Fibroblast of lung (primary cell): ENCODE measurements around the gene C16orf89. TPM values are rescaled to one million over a fixed set of nuclear protein-coding genes. Genes with fewer than 3 reads are reported as not detected.
"Not testable (repeated sequence)": the region's sequence is repeated elsewhere in the genome, so short reads cannot be mapped to it uniquely, and the experiment has no call there.

ENCODE experiments used
- DNase-seq, 2 donors: peaks; one replicate each; pipeline versions ENCODE4 v3.0.0 to v3.0.0-alpha.2; 2010; ENCODE audit warnings: low read depth in 2 of 2
- H2AFZ ChIP-seq: 2 replicates; pipeline ENCODE4 v1.5.1; 2012; ENCODE audit warnings: low read length, control low read depth, inconsistent platforms
- H3K27ac ChIP-seq: 2 replicates; pipeline ENCODE4 v1.5.1; 2011; ENCODE audit warnings: low read length, control low read depth; ENCODE audit not compliant: insufficient read depth
- H3K27me3 ChIP-seq: 2 replicates; pipeline ENCODE4 v1.5.1; 2011; ENCODE audit warnings: mild to moderate bottlenecking, low read length; ENCODE audit not compliant: control insufficient read depth, insufficient read depth
- H3K36me3 ChIP-seq: 2 replicates; pipeline ENCODE4 v1.5.1; 2011; ENCODE audit warnings: low read length; ENCODE audit not compliant: control insufficient read depth, insufficient read depth
- H3K4me1 ChIP-seq: 2 replicates; pipeline ENCODE4 v1.5.1; 2011; ENCODE audit warnings: low read length; ENCODE audit not compliant: control insufficient read depth, insufficient read depth; ENCODE audit errors: extremely low read depth
- H3K4me2 ChIP-seq: 2 replicates; pipeline ENCODE4 v1.5.1; 2011; ENCODE audit warnings: low read length, control low read depth; ENCODE audit not compliant: insufficient read depth; ENCODE audit errors: extremely low read depth
- H3K4me3 ChIP-seq, 4 experiments: fragments of 200-600 bp in 1 of 4; sonication (generic) in 1 of 4; replicated peaks in 1 of 4; 2 replicates each; pipeline ENCODE4 v1.5.1; 2011 to 2016; ENCODE audit warnings: low read length in 4 of 4, low read depth in 3 of 4, mild to moderate bottlenecking in 3 of 4, control low read depth in 2 of 4, inconsistent platforms in 1 of 4, mixed read lengths in 1 of 4; ENCODE audit not compliant: insufficient read depth in 1 of 4; ENCODE audit errors: control extremely low read depth in 1 of 4
- H3K79me2 ChIP-seq: 2 replicates; pipeline ENCODE4 v1.5.1; 2012; ENCODE audit warnings: mild to moderate bottlenecking, low read length, inconsistent platforms; ENCODE audit not compliant: control insufficient read depth, insufficient read depth
- H3K9ac ChIP-seq: 2 replicates; pipeline ENCODE4 v1.5.1; 2011; ENCODE audit warnings: mild to moderate bottlenecking, low read length, control low read depth; ENCODE audit not compliant: insufficient read depth
- H3K9me3 ChIP-seq: 2 replicates; pipeline ENCODE4 v1.5.1; 2012; ENCODE audit warnings: low read depth, low read length; ENCODE audit not compliant: control insufficient read depth, insufficient read depth
- H4K20me1 ChIP-seq: 2 replicates; pipeline ENCODE4 v1.5.1; 2011; ENCODE audit warnings: low read length; ENCODE audit not compliant: control insufficient read depth, insufficient read depth; ENCODE audit errors: extremely low read depth
- polyA plus RNA-seq, 2 donors: library from polyadenylated mRNA; depleted of rRNA in 1 of 2; stranded (reverse) in 1 of 2; unstranded in 1 of 2; fragments of >200 nt; gene quantifications; 2 replicates each; pipeline ENCODE4 v1.2.1, GENCODE V29; 2011 to 2012; ENCODE audit warnings: missing spikeins in 1 of 2
- total RNA-seq: library from RNA; depleted of rRNA; stranded (reverse); fragments of >200 nt; gene quantifications from 2 replicates; pipeline ENCODE4 v1.2.1, GENCODE V29; 2014

The C16orf89 gene
- total and polyA plus RNA-seq, 2 donors (not counting 1 experiment from before 2014, with no cell fraction given), result 0.53 to 5.9 TPM

DNA sequence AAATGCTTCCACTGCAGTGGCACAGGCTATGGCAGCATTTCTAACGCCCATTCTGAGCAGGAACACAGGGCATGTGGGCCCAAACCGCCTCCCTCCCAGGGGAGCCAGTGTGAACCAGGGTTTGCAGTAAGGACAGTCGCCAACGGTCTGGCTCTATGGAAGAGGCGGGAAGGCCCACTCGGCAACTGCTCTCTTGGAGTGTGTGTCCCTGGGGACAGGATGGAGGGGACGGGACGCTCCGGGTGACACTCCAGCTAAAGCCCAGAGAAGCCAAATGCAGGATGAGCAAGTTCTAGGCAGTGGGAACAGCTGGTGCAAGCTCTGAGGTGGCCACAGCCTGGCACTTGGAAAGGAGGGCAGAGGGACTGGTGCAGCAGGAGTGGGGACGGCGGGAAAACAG, 28.0 kb upstream of the C16orf89 start:
- not testable (repeated sequence) for H3K9ac ChIP-seq, H3K79me2 ChIP-seq, H2AFZ ChIP-seq, H3K4me3 ChIP-seq, H3K4me1 ChIP-seq, H3K9me3 ChIP-seq, DNase-seq, H4K20me1 ChIP-seq, H3K27me3 ChIP-seq, H3K4me2 ChIP-seq, H3K36me3 ChIP-seq, H3K27ac ChIP-seq

DNA sequence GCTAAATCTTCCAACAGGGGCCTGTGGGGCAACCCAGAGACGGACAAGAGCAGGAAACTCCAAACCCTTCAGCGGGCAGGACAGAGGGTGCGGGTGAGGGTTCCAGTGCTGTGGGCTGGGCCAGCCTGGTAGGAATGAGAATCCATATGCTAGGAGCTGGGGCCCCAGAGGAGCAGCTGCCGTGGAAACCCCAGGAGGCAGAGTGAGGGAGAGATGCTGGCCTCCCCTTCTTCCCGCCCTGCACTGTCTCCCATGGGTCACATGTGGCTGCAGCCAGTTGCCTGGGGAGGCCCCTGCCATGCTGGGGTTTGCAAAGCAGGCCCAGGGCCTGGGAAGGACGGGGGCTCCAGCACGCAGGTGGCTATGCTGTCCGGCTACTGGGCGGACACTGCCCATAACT, 27.3 kb upstream of the C16orf89 start:
- H3K27ac ChIP-seq, H3K9me3 ChIP-seq, H3K27me3 ChIP-seq, H3K4me3 ChIP-seq, DNase-seq, H3K36me3 ChIP-seq, H2AFZ ChIP-seq, H3K9ac ChIP-seq, H3K4me1 ChIP-seq, H3K4me2 ChIP-seq, H3K79me2 ChIP-seq, H4K20me1 ChIP-seq: not testable (repeated sequence)

DNA sequence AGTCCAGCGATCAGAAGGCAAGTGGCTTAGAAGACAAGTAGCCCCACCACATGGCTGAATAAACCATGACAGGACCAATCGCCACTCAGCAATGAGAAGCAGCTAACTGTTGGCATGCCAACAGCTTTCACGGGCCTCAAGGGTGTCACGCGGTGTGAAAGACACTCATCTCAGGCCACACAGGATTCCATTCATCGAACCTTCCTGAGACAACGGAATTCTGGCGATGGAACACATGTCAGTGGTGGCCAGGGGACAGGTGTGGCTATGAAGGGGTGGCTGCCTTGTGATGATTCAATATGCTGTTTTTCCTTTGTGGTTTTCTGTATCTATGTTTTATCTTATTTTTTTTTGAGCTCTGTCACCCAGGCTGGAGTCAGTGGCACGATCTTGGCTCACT, 24.8 kb upstream of the C16orf89 start:
- H3K79me2 ChIP-seq, H3K27ac ChIP-seq, H2AFZ ChIP-seq, H3K4me2 ChIP-seq, H3K27me3 ChIP-seq, H3K4me3 ChIP-seq, H3K4me1 ChIP-seq, H3K9me3 ChIP-seq, H4K20me1 ChIP-seq, H3K9ac ChIP-seq, H3K36me3 ChIP-seq: not testable (repeated sequence)
- peak in 1 of 2 donors; percentile 6 for DNase-seq

DNA sequence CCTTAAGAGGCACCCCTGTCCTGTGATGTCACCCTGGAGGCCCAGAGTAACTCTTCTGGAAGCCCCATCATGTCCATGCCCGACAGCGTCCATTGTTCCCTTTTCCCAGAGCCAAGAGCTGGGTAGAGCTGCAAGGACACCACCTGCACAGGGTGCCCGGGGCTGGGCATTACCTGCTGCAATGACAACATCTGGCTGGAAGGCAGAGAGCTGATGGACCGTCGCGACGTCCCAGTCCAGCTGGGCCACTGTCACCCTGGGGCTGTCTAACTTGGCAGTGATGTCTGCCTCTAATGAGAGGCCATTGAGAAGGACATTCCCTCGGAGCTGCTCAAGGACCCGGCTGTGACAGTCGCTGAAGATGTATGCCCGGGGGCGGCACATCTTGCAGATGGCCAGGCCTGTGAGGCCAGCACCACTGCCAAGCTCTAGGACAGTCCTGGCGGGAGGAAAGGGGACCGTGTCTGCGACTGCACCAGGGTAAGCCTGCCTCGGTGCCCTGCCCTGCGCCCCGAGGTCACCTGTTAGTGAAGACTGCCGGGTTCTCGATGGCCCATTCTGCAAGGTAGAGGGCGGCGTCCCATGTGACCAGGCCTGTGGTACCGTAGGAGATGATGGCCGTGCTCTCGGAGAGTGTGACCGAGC, 24.3 kb upstream of the C16orf89 start:
- H4K20me1 ChIP-seq, H3K27ac ChIP-seq, H3K79me2 ChIP-seq, H3K4me3 ChIP-seq, H3K9ac ChIP-seq, DNase-seq, H2AFZ ChIP-seq, H3K36me3 ChIP-seq, H3K4me1 ChIP-seq, H3K4me2 ChIP-seq, H3K9me3 ChIP-seq, H3K27me3 ChIP-seq: not testable (repeated sequence)

DNA sequence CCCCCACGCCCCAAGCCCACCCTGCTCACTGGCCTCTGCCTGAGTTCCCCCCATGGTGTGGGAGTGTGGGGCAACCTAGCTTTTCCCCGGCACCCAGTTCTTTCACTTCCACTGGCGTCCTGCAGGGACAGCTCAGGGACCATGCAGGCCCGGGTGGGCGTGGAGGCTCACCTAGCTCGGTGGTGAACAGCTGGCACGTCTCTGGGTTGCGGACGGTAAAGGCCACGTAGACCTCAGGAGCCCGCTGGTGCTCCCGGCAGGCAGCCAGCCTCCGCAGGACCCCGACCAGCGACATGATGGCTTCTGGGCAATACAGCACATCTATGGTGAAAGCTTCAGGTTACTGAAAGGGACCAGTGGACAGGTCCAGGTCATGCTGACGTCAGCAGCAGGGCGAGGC, 23.2 kb upstream of the C16orf89 start:
- not testable (repeated sequence) for H3K27me3 ChIP-seq, H2AFZ ChIP-seq, H3K9me3 ChIP-seq, H3K27ac ChIP-seq, H3K36me3 ChIP-seq, DNase-seq, H3K4me2 ChIP-seq, H3K9ac ChIP-seq, H3K79me2 ChIP-seq, H3K4me3 ChIP-seq, H4K20me1 ChIP-seq, H3K4me1 ChIP-seq

DNA sequence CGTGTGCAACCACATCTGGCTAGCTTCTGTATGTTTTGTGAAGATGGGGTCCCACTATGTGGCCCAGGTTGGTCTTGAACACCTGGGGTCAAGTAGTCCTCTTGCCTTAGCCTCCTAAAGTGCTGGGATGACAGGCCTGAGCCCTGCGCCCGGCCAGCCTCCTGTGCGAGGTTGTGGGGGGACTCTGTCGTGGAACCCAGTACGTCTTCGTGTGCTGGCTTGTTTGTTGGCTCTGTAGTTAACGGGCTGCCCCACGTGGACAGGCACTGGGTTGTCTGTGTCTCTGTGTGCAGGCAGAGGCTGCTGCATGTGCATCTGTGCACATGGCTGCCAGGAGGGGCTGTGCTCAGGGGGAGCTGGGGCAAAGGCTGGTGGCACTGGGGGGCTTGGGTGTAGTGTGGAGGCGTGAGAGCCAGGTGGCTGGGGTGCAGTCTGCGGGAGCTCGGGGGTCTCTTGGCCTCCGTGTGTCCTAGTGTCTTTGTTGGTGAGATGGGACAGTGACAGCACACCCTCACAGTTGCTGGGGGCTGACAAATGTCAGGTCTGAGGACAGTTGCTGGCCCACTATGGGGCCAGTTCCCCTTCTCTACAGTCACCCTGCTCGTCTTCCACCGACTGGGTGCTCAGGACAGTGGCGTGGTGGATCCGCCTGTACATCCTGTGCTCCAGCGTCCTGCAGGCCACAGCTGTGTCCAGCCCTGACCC, 22.5 kb upstream of the C16orf89 start:
- H3K4me3 ChIP-seq, H3K4me1 ChIP-seq, H3K9ac ChIP-seq, H4K20me1 ChIP-seq, H3K36me3 ChIP-seq, H3K27ac ChIP-seq, H3K79me2 ChIP-seq, H3K27me3 ChIP-seq, H3K9me3 ChIP-seq, DNase-seq, H2AFZ ChIP-seq, H3K4me2 ChIP-seq: not testable (repeated sequence)

DNA sequence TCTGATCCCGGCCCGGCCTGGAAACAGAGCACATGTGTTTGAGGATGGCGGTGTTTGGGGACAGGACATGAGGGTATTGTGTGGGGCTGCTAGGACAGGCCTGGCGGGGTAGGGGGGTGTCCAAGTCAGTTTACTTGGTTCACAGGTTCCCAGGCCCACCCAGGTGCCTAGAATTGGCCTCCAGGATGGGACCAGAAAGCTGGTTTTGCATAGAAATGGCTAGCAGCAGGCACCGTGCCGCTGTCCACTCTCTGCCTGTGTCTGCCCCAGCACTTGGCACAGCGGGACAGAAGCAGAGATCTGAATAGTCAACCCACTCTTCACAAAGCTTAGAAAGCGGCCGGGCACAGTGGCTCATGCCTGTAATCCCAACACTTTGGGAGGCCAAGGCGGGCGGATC, 20.0 kb upstream of the C16orf89 start:
- not testable (repeated sequence) for H3K4me2 ChIP-seq, H3K4me3 ChIP-seq, H3K9ac ChIP-seq, H2AFZ ChIP-seq, H3K79me2 ChIP-seq, H3K9me3 ChIP-seq, H3K4me1 ChIP-seq, DNase-seq, H3K36me3 ChIP-seq, H3K27ac ChIP-seq, H4K20me1 ChIP-seq, H3K27me3 ChIP-seq
